H1 (cell line): Measurements from ENCODE around the gene AZGP1. TPM values are rescaled to one million over a fixed set of nuclear protein-coding genes. Genes with fewer than 3 reads are reported as not detected.

ENCODE experiments used
- CBX5 ChIP-seq: fragments of 300-800, 300-1000 bp; sonication (generic); IDR thresholded peaks from 2 replicates; pipeline ENCODE4 v1.7.1; 2016; ENCODE audit warnings: antibody characterized with exemption, low read length, low read depth
- E2F6 ChIP-seq: IDR thresholded peaks from 2 replicates; pipeline ENCODE4 v1.6.1; 2012; ENCODE audit warnings: inconsistent platforms
- EP300 ChIP-seq, 2 experiments: IDR thresholded peaks; 1 replicate in 1 of 2; 2 replicates in 1 of 2; pipeline ENCODE4 v1.6.1; 2011 to 2012; ENCODE audit warnings: low read depth in 2 of 2, low read length in 2 of 2, mild to moderate bottlenecking in 2 of 2, borderline replicate concordance in 1 of 2, inconsistent platforms in 1 of 2, moderate library complexity in 1 of 2
- GTF2F1 ChIP-seq: IDR thresholded peaks from 2 replicates; pipeline ENCODE4 v1.6.1; 2012; ENCODE audit warnings: low read depth, low read length, improper control_type of control experiment, borderline replicate concordance
- KDM4A ChIP-seq: IDR thresholded peaks from one replicate; pipeline ENCODE4 v1.7.1; 2012; ENCODE audit warnings: low read depth, mild to moderate bottlenecking, moderate library complexity, low read length, inconsistent platforms; ENCODE audit not compliant: severe bottlenecking
- MAFK ChIP-seq: IDR thresholded peaks from 2 replicates; pipeline ENCODE4 v1.6.1; 2012; ENCODE audit warnings: low read depth, mild to moderate bottlenecking, improper control_type of control experiment, low read length
- MAX ChIP-seq: IDR thresholded peaks from 2 replicates; pipeline ENCODE4 v1.6.1; 2012; ENCODE audit warnings: inconsistent platforms
- POLR2A ChIP-seq, 2 experiments: IDR thresholded peaks; 1 replicate in 1 of 2; 2 replicates in 1 of 2; pipeline ENCODE4 v1.6.1; 2011; ENCODE audit warnings: low read depth in 2 of 2, low read length in 2 of 2, mild to moderate bottlenecking in 2 of 2; ENCODE audit errors: control extremely low read depth in 1 of 2
- RBBP5 ChIP-seq: IDR thresholded peaks from 2 replicates; pipeline ENCODE4 v1.7.1; 2012; ENCODE audit warnings: low read depth, mild to moderate bottlenecking, inconsistent platforms, low read length, moderate library complexity, borderline replicate concordance
- RNF2 ChIP-seq: fragments of 200-900, 300-1000 bp; sonication (generic); IDR thresholded peaks from 2 replicates; pipeline ENCODE4 v1.7.1; 2016; ENCODE audit warnings: borderline replicate concordance, low read depth, mild to moderate bottlenecking, antibody characterized with exemption, low read length; ENCODE audit not compliant: poor library complexity, severe bottlenecking; ENCODE audit errors: missing control alignments
- SP4 ChIP-seq: IDR thresholded peaks from 2 replicates; pipeline ENCODE4 v1.6.1; 2012; ENCODE audit warnings: low read length, inconsistent platforms
- SUZ12 ChIP-seq: fragments of 200-600 bp; sonication (generic); IDR thresholded peaks from 2 replicates; pipeline ENCODE4 v1.6.1; 2012; ENCODE audit warnings: mild to moderate bottlenecking, inconsistent platforms, low read length, moderate library complexity, mixed read lengths
- TAF1 ChIP-seq: IDR thresholded peaks from 2 replicates; pipeline ENCODE4 v1.6.1; 2011; ENCODE audit warnings: mild to moderate bottlenecking, low read depth, low read length
- TEAD4 ChIP-seq: IDR thresholded peaks from 2 replicates; pipeline ENCODE4 v1.6.1; 2012; ENCODE audit warnings: low read depth, low read length, inconsistent platforms, mixed read lengths
- ZNF274 ChIP-seq: IDR thresholded peaks from 2 replicates; pipeline ENCODE4 v1.7.0; 2012; ENCODE audit warnings: low read length, borderline replicate concordance; ENCODE audit errors: extremely low read depth
- polyA plus RNA-seq, 7 experiments: library from polyadenylated mRNA; depleted of rRNA in 3 of 7; stranded (reverse) in 5 of 7; unstranded in 2 of 7; fragments of >200 nt in 5 of 7; fragments of 200-250 nt in 2 of 7; gene quantifications; 1 replicate in 5 of 7; 2 replicates in 1 of 7; 4 replicates in 1 of 7; pipeline versions ENCODE4 v1.2.1 to v1.2.3, GENCODE V29; 2011 to 2013; ENCODE audit warnings: missing spikeins in 2 of 7, mixed read lengths in 2 of 7
- total RNA-seq: library from RNA; stranded (reverse); fragmentation: NEBNext Ultra II Directional; extraction: Animal tissue kit (Norgen Biotek cat#: 25700); gene quantifications from 2 replicates; pipeline ENCODE4 v1.2.1, GENCODE V29; 2021

AZGP1 gene
- total and polyA plus RNA-seq, 2 of the 8 experiments (the other 6 are each of a cell fraction or from before 2014, with no cell fraction given): 0.52 to 0.68 TPM

DNA sequence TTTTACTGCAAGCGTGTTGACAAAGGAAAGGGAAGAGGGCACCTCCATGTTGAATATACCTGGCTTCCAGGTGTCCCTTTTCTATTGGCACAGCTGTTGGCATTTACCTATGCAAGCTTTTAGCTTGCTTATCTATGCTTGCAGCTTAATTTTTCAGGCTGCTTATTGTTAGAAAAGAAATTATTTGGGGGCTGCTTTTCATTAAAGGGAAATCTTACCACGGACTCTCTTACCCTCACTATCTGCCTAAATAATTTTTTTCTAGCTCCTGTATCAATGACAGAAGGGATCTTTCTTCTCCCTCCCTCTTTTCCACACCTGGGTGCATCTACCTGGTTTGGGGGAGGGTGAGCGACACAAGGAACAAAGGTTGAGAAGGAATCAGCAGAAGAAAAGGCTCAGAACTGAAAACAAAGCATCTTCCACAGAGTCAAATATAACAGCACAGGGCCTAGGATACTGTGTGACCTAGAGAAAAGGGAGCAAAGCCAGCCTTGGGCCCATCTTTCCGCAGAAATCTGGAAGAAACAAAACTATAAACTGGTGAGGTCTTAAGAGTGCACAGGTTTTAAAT lies 31.2 kb downstream of the AZGP1 start (continued):
- TF ChIP-seq EP300 (IDR thresholded peaks at IDR 0.05; ENCODE audit: borderline replicate concordance in 1 of 2, low read depth in 2 of 2, low read length in 2 of 2) (no peak), E2F6 (peak; percentile 12; the same call in 1 of the 2 replicates), SUZ12 (no peak), RNF2 (no peak), TEAD4 (no peak), GTF2F1 (0 out of 2 replicates have a peak, but pooled peaks have one; percentile 5), CBX5 (no peak), MAFK (no peak), MAX (0 out of 2 replicates have a peak, but pooled peaks have one; percentile 89), POLR2A (IDR thresholded peaks at IDR 0.05; ENCODE audit: control extremely low read depth in 1 of 2, low read depth in 2 of 2, low read length in 2 of 2) (peak in 1 of 2 experiments; percentile 13; a peak in 1 of 3 replicates), KDM4A (no peak), SP4 (no peak), RBBP5 (peak; percentile 65; the same call in 1 of the 2 replicates), ZNF274 (no peak), TAF1 (peak; percentile 45; the same call in 1 of the 2 replicates)
